Measurements from ENCODE around the gene PIK3R6.

DNA sequence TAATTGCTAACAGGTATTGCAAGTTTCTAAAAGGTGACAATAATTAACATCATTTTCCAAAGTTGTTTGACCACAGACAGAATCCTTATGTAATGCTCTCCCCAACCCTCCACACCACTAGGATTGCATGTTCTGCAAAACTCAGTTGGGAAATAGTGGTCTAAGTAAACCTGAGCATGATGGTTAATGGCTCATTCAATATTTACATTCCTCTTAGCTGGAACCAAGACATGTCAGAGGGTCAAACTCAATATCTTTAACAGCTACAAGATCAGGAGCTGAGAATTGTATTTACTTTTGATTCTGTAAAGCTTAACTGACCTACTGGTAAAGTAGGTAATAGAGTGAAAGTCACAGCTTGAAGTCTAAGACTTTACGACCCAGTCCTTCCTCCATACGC is 78.5 kb downstream of the PIK3R6 start:
- TF ChIP-seq TAF1 (IDR thresholded peaks at IDR 0.05; ENCODE audit: low read depth, low read length) (no peak), POLR2A (IDR thresholded peaks at IDR 0.05; ENCODE audit: low read depth, low read length) (no peak)

Data from GM12891 (cell line).